ENCODE results near the gene BCAS4. TPM values are rescaled to one million over a fixed set of nuclear protein-coding genes. Genes with fewer than 3 reads are reported as not detected.

The BCAS4 gene
- total RNA-seq, 1 donor from 2014 or later: 16.7 TPM

GRCh38 chr20:50924261-50924920 lies 129.5 kb downstream of the BCAS4 start:
- no peaks in the 10 kb centered on the region for H3K9me3 Mint-ChIP-seq (ENCODE audit: unreplicated experiment)
- Histone ChIP-seq H3K36me3 (ENCODE audit: insufficient read depth, low read length) (peaks cover 30% of the 10 kb centered on the region), H2AFZ (ENCODE audit: low read depth, low read length) (no peak overlapping the region), H3K4me1 (ENCODE audit: insufficient read depth, low read length) (peaks cover 17% of the 10 kb centered on the region), H3K4me3 (ENCODE audit: insufficient read depth, low read depth, low read length) (no peak overlapping the region), H3K9ac (ENCODE audit: low read length) (no peak overlapping the region), H4K20me1 (ENCODE audit: insufficient read depth, low read length) (peaks cover 96% of the 10 kb centered on the region), H3K79me2 (ENCODE audit: insufficient read depth, low read length) (peaks cover 100% of the 10 kb centered on the region), H3K4me2 (ENCODE audit: low read length) (no peak overlapping the region), H3K27ac (ENCODE audit: low read depth, low read length) (no peak overlapping the region), H3K27me3 (ENCODE audit: insufficient read depth, low read length) (no peaks in the 10 kb centered on the region), H3K9me3 (ENCODE audit: insufficient read depth, low read depth, low read length) (no peaks in the 10 kb centered on the region)
- H3K4me1 Mint-ChIP-seq (ENCODE audit: low read depth, unreplicated experiment): peaks cover 27% of the 10 kb centered on the region
- H3K27me3 Mint-ChIP-seq (ENCODE audit: low read depth, unreplicated experiment): no peaks in the 10 kb centered on the region
- DNase-seq (ENCODE audit: low read depth): no peak
- peaks cover 13% of the 10 kb centered on the region for H3K36me3 Mint-ChIP-seq (ENCODE audit: low read depth, unreplicated experiment)
- H3K27ac Mint-ChIP-seq (ENCODE audit: unreplicated experiment): peak overlapping the region; percentile 12
- FAIRE-seq: no peak
- H3K4me3 Mint-ChIP-seq (ENCODE audit: unreplicated experiment): no peak overlapping the region
- TF ChIP-seq EZH2 (IDR thresholded peaks at IDR 0.05; ENCODE audit: insufficient read depth, low read length) (no peak), CTCF (IDR thresholded peaks at IDR 0.05; ENCODE audit: insufficient read depth, low read depth, low read length) (no peak)

- Histone ChIP-seq H3K79me2 (ENCODE audit: insufficient read depth, low read length) (peaks cover 93% of the 10 kb centered on the region), H3K27ac (ENCODE audit: low read depth, low read length) (no peak overlapping the region), H3K9me3 (ENCODE audit: insufficient read depth, low read depth, low read length) (no peaks in the 10 kb centered on the region), H3K36me3 (ENCODE audit: insufficient read depth, low read length) (peaks cover 30% of the 10 kb centered on the region), H2AFZ (ENCODE audit: low read depth, low read length) (no peak overlapping the region), H3K4me1 (ENCODE audit: insufficient read depth, low read length) (peaks cover 17% of the 10 kb centered on the region), H3K4me2 (ENCODE audit: low read length) (no peak overlapping the region), H4K20me1 (ENCODE audit: insufficient read depth, low read length) (peaks cover 81% of the 10 kb centered on the region), H3K4me3 (ENCODE audit: insufficient read depth, low read depth, low read length) (no peak overlapping the region), H3K9ac (ENCODE audit: low read length) (no peak overlapping the region), H3K27me3 (ENCODE audit: insufficient read depth, low read length) (no peaks in the 10 kb centered on the region)
- Mint-ChIP-seq H3K9me3 (ENCODE audit: unreplicated experiment) (no peaks in the 10 kb centered on the region), H3K4me3 (ENCODE audit: unreplicated experiment) (no peak overlapping the region), H3K4me1 (ENCODE audit: low read depth, unreplicated experiment) (peaks cover 22% of the 10 kb centered on the region), H3K27me3 (ENCODE audit: low read depth, unreplicated experiment) (no peaks in the 10 kb centered on the region), H3K36me3 (ENCODE audit: low read depth, unreplicated experiment) (peaks cover 14% of the 10 kb centered on the region), H3K27ac (ENCODE audit: unreplicated experiment) (no peak overlapping the region)
- DNase-seq (ENCODE audit: low read depth) (no peak), FAIRE-seq (no peak)
- no peak for TF ChIP-seq EZH2 (IDR thresholded peaks at IDR 0.05; ENCODE audit: insufficient read depth, low read length)
- TF ChIP-seq CTCF (IDR thresholded peaks at IDR 0.05; ENCODE audit: insufficient read depth, low read depth, low read length): no peak
Measured at GRCh38 chr20:50926530-50926929, 131.7 kb downstream of the BCAS4 start.

Other genes with a start within 250 kb of the BCAS4 start
- 0.29 and 0.39 TPM in 2 replicates for gene RIPOR3, start 103.5 kb upstream of the BCAS4 start, total RNA-seq
- 10.1 and 13.1 TPM in 2 replicates for gene PARD6B, start 63.5 kb upstream of the BCAS4 start, total RNA-seq
- gene ADNP, start 136.4 kb downstream of the BCAS4 start, total RNA-seq: 63.9 and 72.1 TPM in 2 replicates
- gene DPM1, start 163.5 kb downstream of the BCAS4 start, total RNA-seq: 57.9 and 63.4 TPM in 2 replicates
- gene MOCS3, start 163.8 kb downstream of the BCAS4 start, total RNA-seq: 5.8 and 6.3 TPM in 2 replicates
- 45.5 and 45.9 TPM in 2 replicates for gene KCNG1, start 228.0 kb downstream of the BCAS4 start, total RNA-seq